T-helper 17 cell (primary cell): ENCODE measurements around the gene ZBTB24. TPM values are rescaled to one million over a fixed set of nuclear protein-coding genes. Genes with fewer than 3 reads are reported as not detected.
A peak's percentile ranks its signal among the peaks of the same experiment; 100 is the strongest.
"Not testable (repeated sequence)": the region's sequence is repeated elsewhere in the genome, so short reads cannot be mapped to it uniquely, and the experiment has no call there.

Experiments used
- ATAC-seq: fragments of 150-1000 bp; cut with Tn5 transposase; 2 replicates; pipeline ENCODE4 v1.10.0; 2021; ENCODE audit warnings: mild to moderate bottlenecking, moderate library complexity
- DNase-seq, 3 donors: peaks; one replicate each; pipeline versions ENCODE4 v3.0.0 to v3.0.0-alpha.2; 2020 to 2021
- H3K9me3 ChIP-seq: one replicate; pipeline ENCODE4 v1.7.0; 2013; ENCODE audit warnings: low read length, mild to moderate bottlenecking; ENCODE audit not compliant: control insufficient read depth, poor library complexity, severe bottlenecking
- H3K27ac Mint-ChIP-seq: one replicate; pipeline ENCODE4 v1.8.0; 2022; ENCODE audit warnings: mild to moderate bottlenecking, moderate library complexity, mixed read lengths
- H3K27me3 Mint-ChIP-seq: one replicate; pipeline ENCODE4 v1.8.0; 2022; ENCODE audit warnings: mixed read lengths
- H3K36me3 Mint-ChIP-seq: one replicate; pipeline ENCODE4 v1.8.0; 2022; ENCODE audit warnings: low read depth, mixed read lengths
- H3K4me1 Mint-ChIP-seq: one replicate; pipeline ENCODE4 v1.8.0; 2022; ENCODE audit warnings: mild to moderate bottlenecking, mixed read lengths
- H3K4me3 Mint-ChIP-seq: one replicate; pipeline ENCODE4 v1.8.0; 2022; ENCODE audit warnings: mild to moderate bottlenecking, moderate library complexity, mixed read lengths
- total RNA-seq, 4 donors: library from RNA in 2 of 4; stranded (reverse) in 2 of 4; gene quantifications; one replicate each; pipeline ENCODE4 v1.2.3 and lab custom pipeline; 2022 to 2026

The ZBTB24 gene
- total RNA-seq = 10 to 100 TPM; 14.3 to 15.3 TPM
- total RNA-seq (lab: John Stamatoyannopoulos, UW) = 56.0 to 106 reads per million in 2 donors

GRCh38 chr6:109482905-109483734 lies at the start of gene ZBTB24:
TSS of gene ZBTB24 (minus strand) at chr6:109483219. CDS start at chr6:109482026, 1,193 bp downstream.
- Mint-ChIP-seq H3K36me3 (peaks cover 9% of the 10 kb centered on the region), H3K27ac (peak within 1 kb of the TSS; percentile 99), H3K4me3 (peak within 1 kb of the TSS; percentile 97), H3K27me3 (no peaks in the 10 kb centered on the region), H3K4me1 (peaks cover 46% of the 10 kb centered on the region)
- no peaks in the 10 kb centered on the region for H3K9me3 ChIP-seq
- ATAC-seq (peak; percentile 88), DNase-seq (peak; percentile 88 to 92 (median 88))

GRCh38 chr6:109531446-109531845 lies 48.4 kb upstream of the ZBTB24 start:
- ATAC-seq (no peak), DNase-seq (no peak)
- Mint-ChIP-seq H3K36me3 (no peaks in the 10 kb centered on the region), H3K4me1 (peaks cover 4% of the 10 kb centered on the region), H3K27me3 (no peaks in the 10 kb centered on the region), H3K4me3 (no peak overlapping the region), H3K27ac (no peak overlapping the region)
- no peaks in the 10 kb centered on the region for H3K9me3 ChIP-seq

- Mint-ChIP-seq H3K36me3 (peaks cover 3% of the 10 kb centered on the region), H3K27me3 (no peaks in the 10 kb centered on the region), H3K4me3 (no peak overlapping the region), H3K4me1 (peaks cover 4% of the 10 kb centered on the region), H3K27ac (no peak overlapping the region)
- ATAC-seq (no peak), DNase-seq (no peak)
- H3K9me3 ChIP-seq = peaks cover 5% of the 10 kb centered on the region
These were observed 45.0 kb upstream of the ZBTB24 start for GRCh38 chr6:109527989-109528388.

- Mint-ChIP-seq H3K4me3 (no peak overlapping the region), H3K36me3 (peaks cover 3% of the 10 kb centered on the region), H3K27me3 (no peaks in the 10 kb centered on the region), H3K27ac (peak overlapping the region; percentile 61), H3K4me1 (peaks cover under 1% of the 10 kb centered on the region)
- peaks cover 5% of the 10 kb centered on the region for H3K9me3 ChIP-seq
- ATAC-seq (peak; percentile 76), DNase-seq (peak in 1 of 3 donors; percentile 37)
These were observed 44.0 kb upstream of the ZBTB24 start for GRCh38 chr6:109526905-109527628.

- Mint-ChIP-seq H3K4me3 (no peak overlapping the region), H3K27me3 (no peaks in the 10 kb centered on the region), H3K27ac (no peak overlapping the region), H3K36me3 (peaks cover 5% of the 10 kb centered on the region), H3K4me1 (no peaks in the 10 kb centered on the region)
- DNase-seq = no peak
- ATAC-seq = no peak
- H3K9me3 ChIP-seq = peaks cover 5% of the 10 kb centered on the region
These were observed 41.1 kb upstream of the ZBTB24 start for GRCh38 chr6:109524129-109524528.

GRCh38 chr6:109523478-109523877 lies 40.5 kb upstream of the ZBTB24 start:
- DNase-seq (no peak), ATAC-seq (no peak)
- peaks cover 5% of the 10 kb centered on the region for H3K9me3 ChIP-seq
- Mint-ChIP-seq H3K4me3 (no peak overlapping the region), H3K27ac (no peak overlapping the region), H3K36me3 (peaks cover 5% of the 10 kb centered on the region), H3K27me3 (no peaks in the 10 kb centered on the region), H3K4me1 (no peaks in the 10 kb centered on the region)

GRCh38 chr6:109521080-109521479 lies 38.1 kb upstream of the ZBTB24 start:
- DNase-seq = no peak
- H3K27me3 Mint-ChIP-seq = no peaks in the 10 kb centered on the region
- H3K27ac Mint-ChIP-seq = no peak overlapping the region
- no peak overlapping the region for H3K4me3 Mint-ChIP-seq
- peaks cover 8% of the 10 kb centered on the region for H3K4me1 Mint-ChIP-seq
- H3K9me3 ChIP-seq = peaks cover 5% of the 10 kb centered on the region
- peaks cover 7% of the 10 kb centered on the region for H3K36me3 Mint-ChIP-seq
- no peak for ATAC-seq

GRCh38 chr6:109519647-109520046 lies 36.6 kb upstream of the ZBTB24 start:
- not testable (repeated sequence) for H3K9me3 ChIP-seq, ATAC-seq, H3K4me3 Mint-ChIP-seq, H3K27me3 Mint-ChIP-seq, H3K36me3 Mint-ChIP-seq, H3K27ac Mint-ChIP-seq, DNase-seq
- H3K4me1 Mint-ChIP-seq = peaks cover 15% of the 10 kb centered on the region

- no peak for DNase-seq
- ATAC-seq = no peak
- H3K27me3 Mint-ChIP-seq = no peaks in the 10 kb centered on the region
- peaks cover 16% of the 10 kb centered on the region for H3K4me1 Mint-ChIP-seq
- peaks cover 4% of the 10 kb centered on the region for H3K36me3 Mint-ChIP-seq
- H3K27ac Mint-ChIP-seq = peak overlapping the region; percentile 82
- no peaks in the 10 kb centered on the region for H3K9me3 ChIP-seq
- H3K4me3 Mint-ChIP-seq = peak overlapping the region; percentile 93
These were observed 33.9 kb upstream of the ZBTB24 start for GRCh38 chr6:109516929-109517328.

GRCh38 chr6:109515781-109516409 lies 32.9 kb upstream of the ZBTB24 start:
- Mint-ChIP-seq H3K4me1 (peaks cover 16% of the 10 kb centered on the region), H3K4me3 (peak overlapping the region; percentile 93), H3K27ac (peak overlapping the region; percentile 82), H3K36me3 (peaks cover 2% of the 10 kb centered on the region), H3K27me3 (no peaks in the 10 kb centered on the region)
- ATAC-seq (no peak), DNase-seq (no peak)
- H3K9me3 ChIP-seq = no peaks in the 10 kb centered on the region

- no peak for ATAC-seq
- Mint-ChIP-seq H3K27me3 (no peaks in the 10 kb centered on the region), H3K4me1 (peaks cover 16% of the 10 kb centered on the region), H3K27ac (peak overlapping the region; percentile 82), H3K36me3 (peaks cover 2% of the 10 kb centered on the region), H3K4me3 (peak overlapping the region; percentile 68)
- H3K9me3 ChIP-seq = no peaks in the 10 kb centered on the region
- no peak for DNase-seq
These were observed 31.9 kb upstream of the ZBTB24 start for GRCh38 chr6:109514946-109515345.

- H3K9me3 ChIP-seq = no peaks in the 10 kb centered on the region
- H3K36me3 Mint-ChIP-seq = peaks cover 2% of the 10 kb centered on the region
- no peak overlapping the region for H3K4me3 Mint-ChIP-seq
- DNase-seq (no peak), ATAC-seq (no peak)
- H3K27me3 Mint-ChIP-seq = no peaks in the 10 kb centered on the region
- H3K27ac Mint-ChIP-seq = no peak overlapping the region
- peaks cover 16% of the 10 kb centered on the region for H3K4me1 Mint-ChIP-seq
These were observed 30.6 kb upstream of the ZBTB24 start for GRCh38 chr6:109513571-109514071.

- Mint-ChIP-seq H3K27me3 (no peaks in the 10 kb centered on the region), H3K4me3 (no peak overlapping the region), H3K27ac (no peak overlapping the region), H3K4me1 (peaks cover 16% of the 10 kb centered on the region), H3K36me3 (peaks cover 2% of the 10 kb centered on the region)
- no peaks in the 10 kb centered on the region for H3K9me3 ChIP-seq
- DNase-seq (no peak), ATAC-seq (no peak)
These were observed 29.3 kb upstream of the ZBTB24 start for GRCh38 chr6:109512271-109512817.
